GM21717 (cell line): Measurements from ENCODE around the gene SLC30A2.

Experiments
- ATAC-seq: cut with Tn5 transposase; IDR thresholded peaks from one replicate; pipeline ENCODE4 v1.9.1; 2021; ENCODE audit warnings: mild to moderate bottlenecking, moderate library complexity; ENCODE audit not compliant: unreplicated experiment

The SLC30A2 gene

GRCh38 chr1:26043765-26044164, 2.2 kb downstream of the SLC30A2 start:
- ATAC-seq = no peak

DNA sequence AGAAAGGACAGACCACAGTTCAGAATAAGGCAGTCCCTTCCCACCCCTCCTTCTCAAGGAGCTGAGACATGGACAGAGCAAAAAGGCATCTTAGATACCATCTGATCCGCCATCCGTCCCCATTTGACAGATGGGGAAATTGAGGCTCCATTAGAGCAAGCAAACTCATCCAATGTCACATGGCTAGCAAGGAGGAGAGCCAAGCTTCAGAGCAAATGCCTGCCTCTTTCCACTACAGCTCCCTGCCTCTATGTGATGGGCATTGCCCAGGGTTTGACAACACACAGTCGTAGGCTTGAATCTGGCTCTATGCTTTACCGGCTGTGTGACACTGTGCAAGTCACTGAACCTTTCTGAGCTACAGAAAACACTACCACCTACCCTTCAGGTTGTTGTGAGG, 3.9 kb downstream of the SLC30A2 start:
- no peak for ATAC-seq

DNA sequence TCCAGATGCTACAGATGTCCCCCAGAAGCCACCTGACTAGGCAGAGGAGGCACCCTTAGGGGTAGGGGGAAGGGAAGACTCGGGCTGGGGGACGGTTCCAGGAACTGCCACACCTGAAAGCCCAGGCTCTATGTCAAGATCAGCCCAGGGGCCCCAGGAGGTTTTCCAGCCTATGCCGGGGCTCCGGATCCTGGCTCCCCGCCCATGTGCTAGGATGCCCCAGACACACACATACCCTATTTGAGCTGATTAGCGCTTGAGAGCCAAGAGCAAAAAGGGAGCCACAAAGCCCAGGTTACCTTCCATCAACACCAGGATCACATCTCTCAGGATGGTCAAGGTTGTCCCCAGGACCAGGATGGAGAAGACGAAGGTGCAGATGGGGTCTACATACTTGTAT, 4.5 kb downstream of the SLC30A2 start:
- no peak for ATAC-seq

DNA sequence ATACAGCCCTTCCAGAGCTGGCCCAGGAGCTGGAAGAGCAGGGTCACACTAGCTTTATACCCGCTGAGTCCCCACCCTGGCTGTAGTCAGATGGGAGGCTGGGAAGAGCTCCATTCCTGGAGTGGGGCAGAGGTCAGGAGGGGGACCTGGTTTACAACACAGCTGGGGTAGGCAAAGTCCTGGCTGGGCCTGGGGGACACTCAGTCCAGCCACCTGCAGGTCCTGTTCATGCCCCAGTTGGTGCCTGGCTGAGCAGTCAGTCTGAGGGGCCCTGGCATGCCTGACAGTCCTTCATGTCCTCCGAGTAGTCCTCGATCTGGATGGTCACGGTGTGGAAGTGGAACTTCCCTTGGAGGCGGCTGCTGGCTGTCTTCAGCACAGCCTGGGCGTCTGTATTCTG, 7.0 kb downstream of the SLC30A2 start:
- ATAC-seq = no peak

- no peak for ATAC-seq
Measured at GRCh38 chr1:26038477-26038876, 7.4 kb downstream of the SLC30A2 start.

DNA sequence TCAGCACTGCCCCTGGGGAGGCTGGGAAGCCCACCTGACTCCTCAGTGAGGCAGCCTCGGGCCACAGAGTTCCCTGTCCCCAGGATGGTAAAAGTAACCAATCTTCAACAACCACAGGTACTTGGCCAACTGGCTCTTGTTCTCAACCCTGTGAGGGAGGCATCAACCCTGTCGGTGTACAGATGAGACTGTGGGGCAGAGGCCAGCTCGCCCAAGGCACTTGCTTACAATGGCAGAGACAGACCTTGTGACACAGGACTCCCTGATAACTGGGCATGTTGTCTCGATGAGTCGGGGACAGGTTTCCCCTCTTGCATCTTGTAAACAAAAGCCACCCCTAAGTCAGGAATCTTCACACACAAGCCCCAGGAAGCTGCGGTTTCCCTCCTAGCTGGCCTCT, 8.0 kb downstream of the SLC30A2 start:
- no peak for ATAC-seq

DNA sequence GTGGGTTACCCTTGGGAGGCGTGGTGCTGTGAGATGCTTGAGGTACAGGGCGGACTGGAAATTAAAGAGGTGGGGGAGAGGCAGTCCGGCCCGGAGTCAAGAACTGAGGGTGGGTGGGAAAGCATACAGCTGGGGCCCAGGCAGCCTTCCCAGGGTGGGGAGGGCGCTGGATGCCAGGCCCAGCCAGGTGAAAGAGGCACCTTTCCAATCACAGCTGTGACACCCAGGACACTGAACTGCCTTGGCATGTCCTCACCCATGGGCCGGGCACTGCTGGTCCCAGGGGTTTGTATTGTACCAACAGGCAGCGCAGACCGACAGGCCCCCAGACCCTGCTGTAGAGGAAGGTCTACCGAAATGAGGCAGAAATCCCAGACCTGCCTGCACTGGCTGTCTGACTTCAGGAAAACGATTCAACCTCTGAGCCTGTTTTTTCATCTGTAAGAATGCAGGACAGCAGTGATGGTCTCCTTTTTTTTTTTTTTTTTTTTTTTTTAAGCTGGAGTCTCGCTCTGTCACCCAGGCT, 9.1 kb downstream of the SLC30A2 start:
- no peak for ATAC-seq

GRCh38 chr1:26035959-26036755, 9.8 kb downstream of the SLC30A2 start:
- peak; percentile 68 for ATAC-seq

DNA sequence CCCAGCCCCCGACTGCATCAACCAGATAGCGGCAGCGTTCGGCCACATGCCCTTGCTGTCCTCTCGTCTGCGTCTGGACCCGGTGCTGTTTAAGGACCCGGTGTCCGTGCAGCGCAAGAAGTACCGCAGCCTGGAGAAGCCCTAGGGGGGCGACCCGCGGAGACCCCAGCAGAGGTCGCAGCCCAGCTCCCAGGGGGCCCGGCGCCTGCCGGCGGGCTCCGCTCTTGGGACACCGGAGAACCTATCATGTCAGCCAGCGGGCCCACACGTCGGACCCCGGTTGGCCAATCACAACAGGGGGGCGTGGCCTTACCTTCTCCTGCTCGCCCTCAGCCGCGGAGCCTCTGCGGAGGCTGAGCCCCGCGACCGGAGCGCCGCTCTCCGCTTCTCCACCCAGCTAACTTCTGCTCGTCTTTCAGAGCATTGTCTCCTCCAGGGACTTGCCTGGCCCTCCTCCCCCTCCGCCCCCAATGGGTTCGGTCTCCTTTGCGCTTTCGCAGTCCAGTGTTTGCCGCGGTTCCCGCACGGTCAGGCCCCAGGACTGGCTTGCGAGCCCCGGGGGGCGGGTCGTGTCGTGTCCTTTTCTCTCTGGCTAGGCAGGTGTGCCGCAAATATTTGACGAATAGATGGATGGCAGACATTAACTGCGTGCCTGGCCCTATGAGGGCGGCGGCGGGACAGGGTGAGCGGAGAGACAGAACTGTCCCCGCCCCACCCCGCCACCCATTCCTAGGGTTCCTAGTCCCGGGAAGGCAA, 10.5 kb downstream of the SLC30A2 start:
- peak; percentile 79 for ATAC-seq

DNA sequence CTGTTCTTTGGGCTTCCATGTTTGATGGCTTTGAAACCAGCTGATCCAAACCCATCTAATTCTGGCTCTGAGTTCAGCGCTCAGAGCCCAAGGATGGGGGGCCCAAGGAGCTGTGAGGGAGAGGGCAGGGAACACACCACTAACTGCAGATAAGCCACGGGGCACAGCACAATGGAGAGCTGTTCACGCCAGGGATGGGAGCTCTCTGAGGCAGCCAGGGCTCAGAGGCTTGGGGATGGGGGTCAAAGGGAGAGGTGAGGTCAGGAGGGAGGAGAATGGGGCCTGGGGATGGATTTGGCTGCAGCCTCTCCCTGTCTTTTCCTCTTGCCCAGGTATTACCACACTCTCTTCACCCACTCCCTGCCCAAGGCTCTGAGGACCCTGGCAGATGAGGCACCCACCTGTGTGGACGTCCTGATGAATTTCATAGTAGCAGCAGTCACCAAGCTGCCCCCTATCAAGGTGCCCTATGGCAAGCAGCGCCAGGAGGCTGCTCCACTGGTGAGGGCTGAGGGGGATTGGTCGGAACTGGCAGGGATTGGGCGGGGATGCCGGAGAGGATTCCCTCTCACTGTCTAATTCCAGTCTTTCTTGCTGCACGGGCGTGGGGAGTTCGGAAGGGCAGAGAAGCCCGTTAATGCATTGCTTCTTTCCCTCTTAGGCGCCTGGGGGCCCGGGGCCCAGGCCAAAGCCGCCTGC, 11.3 kb downstream of the SLC30A2 start:
- no peak for ATAC-seq

DNA sequence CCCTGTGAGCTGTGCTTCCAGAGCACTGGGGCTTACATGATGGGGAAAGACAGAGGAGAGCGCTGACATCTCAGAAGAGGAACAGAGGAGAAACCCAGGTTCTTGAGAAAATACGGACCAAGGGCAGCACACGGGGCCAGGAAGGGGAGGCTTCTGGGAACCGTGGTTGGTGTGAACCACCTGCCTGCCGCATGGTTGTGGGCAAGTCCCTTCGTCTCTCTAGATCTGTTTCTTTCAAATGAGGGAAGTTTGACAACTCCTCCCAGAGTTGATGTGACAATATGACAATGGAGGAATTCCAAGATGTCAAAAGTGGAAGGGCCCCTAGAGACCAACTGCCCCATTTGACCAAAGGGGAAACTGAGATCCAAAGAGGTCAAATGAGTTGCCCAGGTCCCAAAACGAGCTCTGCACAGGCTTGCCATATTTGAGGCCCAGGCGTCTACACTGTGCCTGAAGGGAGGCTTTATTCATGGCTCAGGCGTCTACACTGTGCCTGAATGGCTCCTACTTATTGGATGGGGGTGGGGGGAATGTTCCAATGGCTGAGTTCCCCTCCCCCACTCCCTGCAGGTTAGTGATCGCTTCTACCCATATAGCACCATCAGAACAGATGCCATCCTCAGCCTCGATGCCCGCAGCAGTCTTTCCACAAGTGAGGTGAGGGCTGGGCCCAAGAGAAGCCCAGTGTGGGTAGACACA, 13.1 kb downstream of the SLC30A2 start:
- no peak for ATAC-seq

- no peak for ATAC-seq
Measured at GRCh38 chr1:26031611-26032220, 14.2 kb downstream of the SLC30A2 start.

DNA sequence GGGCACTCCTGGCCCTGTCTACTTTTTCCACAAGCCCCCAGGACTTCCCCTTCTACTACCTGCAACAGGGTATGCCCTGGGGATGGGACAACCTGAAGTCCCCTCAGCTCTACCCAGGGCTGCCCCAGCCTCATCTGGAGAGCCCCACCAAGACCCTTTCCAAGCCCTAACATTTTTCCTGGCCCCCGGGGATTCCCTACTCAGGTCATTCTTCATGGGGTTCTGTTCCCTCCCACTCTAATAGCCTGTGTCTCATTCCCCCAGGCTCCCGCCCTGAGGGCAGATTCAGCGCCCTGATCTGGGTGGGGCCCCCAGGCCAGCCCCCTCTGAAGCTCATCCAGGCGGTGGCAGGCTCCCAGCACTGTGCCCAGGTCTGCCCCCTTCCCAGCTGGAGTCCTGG, 14.7 kb downstream of the SLC30A2 start:
- no peak for ATAC-seq

DNA sequence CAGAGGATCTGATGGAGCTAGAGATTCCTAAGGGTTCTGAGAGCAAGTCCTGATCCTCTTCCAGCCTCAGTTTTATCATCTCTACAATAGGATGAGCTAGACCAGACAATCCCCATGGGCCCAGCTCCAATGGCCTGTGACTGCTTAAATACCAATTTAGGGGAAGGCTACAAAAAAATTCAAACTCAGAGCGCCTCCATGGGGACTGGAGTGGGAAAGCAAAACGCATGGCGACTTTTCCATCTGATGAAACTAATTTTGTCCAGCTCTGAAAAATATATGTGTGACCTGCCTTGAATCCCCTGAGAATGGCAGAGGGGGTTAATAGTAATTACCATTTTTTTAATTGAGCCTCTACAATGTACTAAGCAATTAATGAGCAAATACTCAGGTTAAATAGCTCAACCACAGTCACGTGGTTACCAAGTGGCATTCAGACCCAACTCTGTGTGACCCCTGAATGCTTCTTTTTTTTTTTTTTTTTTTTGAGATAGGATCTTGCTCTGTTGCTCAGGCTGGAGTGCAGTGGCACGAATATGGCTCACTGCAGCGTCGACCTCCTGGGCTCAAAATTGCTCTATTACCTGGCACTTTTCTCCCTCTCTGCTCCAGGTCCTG, 15.9 kb downstream of the SLC30A2 start:
- ATAC-seq = no peak

DNA sequence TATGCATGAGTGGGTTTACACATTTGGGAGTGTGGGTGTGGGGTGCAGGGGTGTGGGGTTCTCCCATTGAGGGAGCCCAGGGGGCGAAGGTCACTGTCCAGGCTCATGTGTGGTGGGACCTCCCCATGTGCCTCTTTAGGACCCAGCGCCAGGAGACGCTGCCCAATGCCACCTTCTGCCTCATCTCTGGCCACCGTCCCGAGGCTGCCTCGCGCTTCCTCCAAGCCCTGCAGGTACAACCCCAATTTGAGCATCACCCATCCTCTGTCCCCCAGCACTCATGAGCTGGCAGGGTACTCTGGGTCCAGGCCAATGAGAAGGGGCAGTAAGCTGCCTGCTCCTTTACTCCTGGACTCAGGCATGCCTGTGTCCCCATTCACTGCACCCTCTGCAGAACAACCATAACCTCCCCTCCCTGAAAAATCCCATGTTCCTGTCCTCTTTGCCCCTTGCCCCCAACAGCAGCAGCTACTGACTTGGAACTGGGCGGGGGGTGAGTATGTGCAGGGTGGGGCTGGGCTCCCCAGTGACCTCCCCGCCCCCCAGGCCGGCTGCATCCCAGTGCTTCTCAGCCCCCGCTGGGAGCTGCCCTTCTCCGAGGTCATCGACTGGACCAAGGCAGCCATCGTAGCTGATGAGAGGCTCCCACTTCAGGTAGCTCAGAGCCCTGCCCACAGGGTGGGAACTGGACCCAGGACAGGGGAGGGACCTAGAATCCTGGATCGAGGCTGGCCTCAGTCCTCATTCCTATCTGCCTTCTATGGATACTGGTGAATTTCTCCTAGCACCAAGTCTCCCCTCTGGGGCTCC, 16.7 kb downstream of the SLC30A2 start:
- ATAC-seq = no peak

DNA sequence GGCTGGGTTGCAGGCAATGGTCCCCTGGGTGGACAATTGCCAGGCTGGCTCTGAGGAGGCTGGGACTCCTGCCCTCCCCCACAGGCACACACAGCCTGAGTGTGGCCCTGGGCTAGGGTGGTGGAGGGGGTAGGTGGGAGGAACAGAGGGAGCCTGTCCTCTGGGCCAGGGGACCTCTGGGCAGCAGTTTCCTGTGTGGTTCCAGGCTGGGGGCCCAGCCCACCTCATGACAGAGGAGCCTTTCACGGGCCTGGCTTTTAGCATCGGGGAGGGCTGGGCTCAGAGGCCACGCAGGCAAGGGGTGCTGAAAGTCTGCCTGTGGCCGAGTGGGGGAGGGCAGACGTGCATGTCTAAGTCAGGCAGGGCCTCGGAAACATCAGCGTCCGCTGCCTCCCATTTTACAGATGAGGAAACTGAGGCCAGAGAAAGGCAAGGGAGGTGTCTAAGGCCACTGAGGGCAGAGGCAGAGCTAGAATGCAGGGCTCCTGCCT, 17.4 kb downstream of the SLC30A2 start:
- ATAC-seq = no peak

GRCh38 chr1:26027716-26028489, 18.0 kb downstream of the SLC30A2 start:
- ATAC-seq = no peak

- no peak for ATAC-seq
Measured at GRCh38 chr1:26025517-26025916, 20.4 kb downstream of the SLC30A2 start.
